ENCODE measurements around the gene TMEM87B. TPM values are rescaled to one million over a fixed set of nuclear protein-coding genes. Genes with fewer than 3 reads are reported as not detected.

Gene TMEM87B
- total RNA-seq, 1 experiment from 2014 or later, result 10.5 TPM

DNA sequence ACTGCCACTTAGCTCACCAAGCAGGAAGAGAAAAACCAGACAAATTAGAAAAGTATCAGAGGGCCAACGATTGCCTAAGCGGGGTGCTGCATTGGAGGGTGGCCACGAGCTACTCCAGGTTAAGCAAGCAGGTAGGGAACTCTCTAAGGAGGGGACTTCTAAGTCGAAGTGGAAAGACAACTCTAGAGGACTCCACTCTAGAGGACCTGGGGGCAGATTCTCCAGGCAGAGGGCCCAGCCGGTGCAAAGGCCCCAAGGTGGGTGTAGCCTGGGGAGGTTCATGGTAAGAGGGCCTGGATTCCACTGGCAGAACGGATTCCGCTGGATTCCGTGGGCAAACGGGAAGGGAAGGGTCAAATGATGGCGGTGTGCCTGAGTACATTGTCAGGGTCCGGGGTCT lies 95.8 kb downstream of the TMEM87B start:
- no CpG with 5 or more reads among the region's 11 CpGs for WGBS (ENCODE audit: extremely low coverage, insufficient read length, low lambda C conversion rate)
- Histone ChIP-seq H3K23me2 (ENCODE audit: insufficient read length, low read depth, low read length, poor library complexity, severe bottlenecking) (no peaks in the 10 kb centered on the region), H3K4ac (ENCODE audit: low read depth, low read length) (no peak overlapping the region), H3K79me2 (ENCODE audit: insufficient read depth, low read length) (no peaks in the 10 kb centered on the region), H3K18ac (ENCODE audit: insufficient read length, low read depth, low read length) (no peak overlapping the region), H4K91ac (ENCODE audit: insufficient read length, low read depth, low read length) (no peak overlapping the region), H3K4me2 (ENCODE audit: insufficient read depth, insufficient read length, low read length) (no peak overlapping the region), H3K9ac (ENCODE audit: extremely low read depth, insufficient read length, low read length) (no peak overlapping the region), H3K79me1 (ENCODE audit: insufficient read depth, low read depth, low read length, poor library complexity, severe bottlenecking) (no peaks in the 10 kb centered on the region), H4K5ac (ENCODE audit: insufficient read length, low read depth, low read length) (no peak overlapping the region), H4K20me1 (ENCODE audit: control insufficient read depth, insufficient read depth, insufficient read length) (no peaks in the 10 kb centered on the region), H3K27me3 (ENCODE audit: insufficient read depth, low read length) (no peaks in the 10 kb centered on the region), H3K14ac (ENCODE audit: insufficient read depth, low read length) (no peak overlapping the region), H2BK120ac (ENCODE audit: low read depth, low read length, poor library complexity, severe bottlenecking) (no peak overlapping the region), H2AFZ (ENCODE audit: low read length) (no peak overlapping the region), H4K8ac (replicated peaks; ENCODE audit: insufficient read length, low read depth, low read length) (no peak overlapping the region), H2BK5ac (ENCODE audit: insufficient read length, low read length) (no peak overlapping the region), H3T11ph (ENCODE audit: low read length) (no peak overlapping the region), H3K23ac (ENCODE audit: insufficient read length, low read depth, low read length) (no peak overlapping the region), H3K27ac (ENCODE audit: insufficient read length, low read depth, low read length) (no peak overlapping the region), H3K9me3 (ENCODE audit: control insufficient read depth, low read depth, low read length) (no peaks in the 10 kb centered on the region), H2BK15ac (ENCODE audit: low read depth, low read length) (no peak overlapping the region), H3K56ac (ENCODE audit: insufficient read length, low read depth, low read length) (no peak overlapping the region), H2AK5ac (ENCODE audit: insufficient read length, low read length) (no peak overlapping the region), H2BK12ac (ENCODE audit: insufficient read length, low read depth, low read length) (no peak overlapping the region), H3K4me1 (ENCODE audit: insufficient read depth, low read length) (peaks cover 3% of the 10 kb centered on the region; the same call in 1 of the 2 replicates), H2BK20ac (ENCODE audit: low read depth, low read length, poor library complexity, severe bottlenecking) (no peak overlapping the region)
- TF ChIP-seq, protein P1, sequence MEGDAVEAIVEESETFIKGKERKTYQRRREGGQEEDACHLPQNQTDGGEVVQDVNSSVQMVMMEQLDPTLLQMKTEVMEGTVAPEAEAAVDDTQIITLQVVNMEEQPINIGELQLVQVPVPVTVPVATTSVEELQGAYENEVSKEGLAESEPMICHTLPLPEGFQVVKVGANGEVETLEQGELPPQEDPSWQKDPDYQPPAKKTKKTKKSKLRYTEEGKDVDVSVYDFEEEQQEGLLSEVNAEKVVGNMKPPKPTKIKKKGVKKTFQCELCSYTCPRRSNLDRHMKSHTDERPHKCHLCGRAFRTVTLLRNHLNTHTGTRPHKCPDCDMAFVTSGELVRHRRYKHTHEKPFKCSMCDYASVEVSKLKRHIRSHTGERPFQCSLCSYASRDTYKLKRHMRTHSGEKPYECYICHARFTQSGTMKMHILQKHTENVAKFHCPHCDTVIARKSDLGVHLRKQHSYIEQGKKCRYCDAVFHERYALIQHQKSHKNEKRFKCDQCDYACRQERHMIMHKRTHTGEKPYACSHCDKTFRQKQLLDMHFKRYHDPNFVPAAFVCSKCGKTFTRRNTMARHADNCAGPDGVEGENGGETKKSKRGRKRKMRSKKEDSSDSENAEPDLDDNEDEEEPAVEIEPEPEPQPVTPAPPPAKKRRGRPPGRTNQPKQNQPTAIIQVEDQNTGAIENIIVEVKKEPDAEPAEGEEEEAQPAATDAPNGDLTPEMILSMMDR (conservative IDR thresholded peaks at IDR 0.05), result no peak
- no peak for DNase-seq
- no peaks in the 10 kb centered on the region for H3K9me3 Mint-ChIP-seq
- 0 out of 7 replicates have a peak overlapping the region, but pooled peaks of 1 of the 3 experiments have one; percentile 6 for H3K27ac Mint-ChIP-seq
- H3K27me3 Mint-ChIP-seq (ENCODE audit: low read depth), result no peaks in the 10 kb centered on the region; the same call in 1 of the 2 replicates
- H3K36me3 Mint-ChIP-seq (ENCODE audit: insufficient read depth in 1 of 3, low read depth in 3 of 3), result no peaks in the 10 kb centered on the region; a peak in 1 of 7 replicates
- H3K4me3 Mint-ChIP-seq, result no peak overlapping the region
- peaks cover 12 to 16% of the 10 kb centered on the region in 2 experiments for H3K4me1 Mint-ChIP-seq
